EL (cell line): ENCODE results near the gene GEMIN7.

Experiments
- DNase-seq: peaks from one replicate; pipeline ENCODE4 v3.0.0-alpha.2; 2016

The GEMIN7 gene

GRCh38 chr19:45133661-45134060 is 54.6 kb downstream of the GEMIN7 start:
- DNase-seq: no peak

GRCh38 chr19:45135176-45135885 is 56.3 kb downstream of the GEMIN7 start:
- no peak for DNase-seq

- no peak for DNase-seq
These were observed 57.6 kb downstream of the GEMIN7 start for GRCh38 chr19:45136507-45137178.

GRCh38 chr19:45137179-45137761 is 58.2 kb downstream of the GEMIN7 start:
- DNase-seq: no peak

- DNase-seq: no peak
These were observed 59.3 kb downstream of the GEMIN7 start for GRCh38 chr19:45138303-45138751.

GRCh38 chr19:45139286-45140143 is 60.5 kb downstream of the GEMIN7 start:
- no peak for DNase-seq

- no peak for DNase-seq
These were observed 61.1 kb downstream of the GEMIN7 start for GRCh38 chr19:45140144-45140503.

- no peak for DNase-seq
These were observed 61.5 kb downstream of the GEMIN7 start for GRCh38 chr19:45140533-45140932.
